HS-5 (cell line): ENCODE measurements around the gene TYROBP.
"Not testable (repeated sequence)": the region's sequence is repeated elsewhere in the genome, so short reads cannot be mapped to it uniquely, and the experiment has no call there.

Experiments
- DNase-seq: peaks from one replicate; pipeline ENCODE4 v3.0.0-alpha.2; 2012; ENCODE audit warnings: low read depth

Gene TYROBP

DNA sequence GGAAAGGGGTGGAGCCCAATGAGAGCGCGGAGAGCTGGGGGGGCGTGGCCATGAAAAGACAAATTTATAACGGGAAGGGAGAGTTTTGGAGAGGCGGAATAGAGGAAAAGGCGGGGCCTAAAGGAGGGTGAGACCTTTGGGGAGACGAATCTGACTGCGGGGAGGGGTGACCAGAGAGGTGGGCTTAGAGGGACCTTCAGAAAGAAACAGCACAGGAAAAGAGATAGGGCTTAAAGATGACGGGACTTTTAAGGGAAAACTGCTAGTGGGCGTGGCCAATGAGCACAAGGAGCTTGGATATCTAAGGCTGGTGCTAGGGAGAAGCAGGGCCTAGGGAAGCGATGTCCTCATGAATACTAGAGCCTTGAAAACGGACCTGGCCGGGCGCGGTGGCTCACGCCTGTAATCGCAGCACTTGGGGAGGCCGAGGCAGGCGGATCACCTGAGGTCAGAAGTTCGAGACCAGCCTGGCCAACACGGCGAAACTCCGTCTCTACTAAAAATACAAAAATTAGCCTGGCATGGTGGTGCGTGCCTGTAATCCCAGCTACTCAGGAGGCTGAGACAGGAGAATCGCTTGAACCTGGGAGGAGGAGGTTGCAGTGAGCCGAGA, 37.9 kb downstream of the TYROBP start:
- not testable (repeated sequence) for DNase-seq

DNA sequence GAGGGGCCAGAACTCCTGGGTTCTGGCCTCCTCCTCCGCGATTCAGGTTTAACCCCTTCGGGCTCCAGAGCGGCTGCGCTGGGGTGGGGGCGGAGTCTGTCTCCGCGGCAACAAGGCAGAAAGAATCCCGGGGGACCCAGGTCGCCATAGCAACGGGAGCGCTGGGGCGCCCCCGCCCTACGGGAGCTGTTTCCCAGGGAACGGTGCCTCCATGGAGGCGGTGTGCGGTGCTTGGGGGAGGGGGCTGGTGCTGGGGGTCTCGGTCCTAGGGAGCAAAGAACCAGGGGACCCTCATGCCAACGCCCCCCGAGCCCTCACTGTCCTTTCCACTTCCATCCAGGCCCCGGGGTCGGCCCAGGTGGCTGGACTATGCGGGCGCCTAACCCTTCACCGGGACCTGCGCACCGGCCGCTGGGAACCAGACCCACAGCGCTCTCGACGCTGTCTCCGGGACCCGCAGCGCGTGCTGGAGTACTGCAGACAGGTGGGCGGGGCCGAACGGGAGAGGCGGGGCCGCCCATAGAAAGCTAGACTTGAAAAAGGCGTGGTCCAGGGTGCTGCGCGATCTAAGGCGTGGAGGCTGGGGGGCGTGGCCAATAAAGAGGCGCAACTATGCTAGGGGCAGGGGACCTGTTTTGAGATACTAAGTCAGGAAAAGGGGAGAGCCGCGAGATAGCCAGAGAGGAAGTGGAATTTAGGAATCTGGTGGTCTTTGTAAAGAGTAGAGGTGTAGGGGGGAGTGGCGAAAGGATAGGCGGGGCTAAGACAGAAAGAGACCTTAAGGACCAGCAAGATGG, 38.6 kb downstream of the TYROBP start:
- peak; percentile 59 for DNase-seq

DNA sequence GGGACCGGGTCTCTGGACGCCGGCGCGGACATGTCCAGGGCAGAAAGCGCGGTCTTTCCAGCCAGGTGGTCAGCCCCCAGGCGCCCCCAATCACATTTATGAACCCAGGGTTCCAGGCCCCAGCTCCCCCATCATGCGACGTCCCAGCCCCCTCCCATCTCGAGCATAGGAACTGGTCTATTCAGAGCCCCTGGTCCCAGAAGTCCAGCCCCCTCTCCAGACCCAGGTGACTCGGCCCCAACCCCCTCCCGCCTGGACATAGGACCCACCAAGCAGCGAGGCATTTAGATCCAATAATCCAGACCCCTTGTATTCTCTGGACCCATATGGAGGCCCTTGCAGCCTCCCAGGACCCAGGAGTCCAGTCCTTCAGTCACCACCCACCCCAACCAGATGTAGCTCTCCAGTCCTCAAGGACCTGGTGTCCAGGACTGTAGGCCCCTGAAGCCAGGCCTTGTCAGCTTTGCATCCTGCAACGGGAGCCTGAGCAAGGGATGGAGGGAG, 39.2 kb downstream of the TYROBP start:
- DNase-seq: no peak

DNA sequence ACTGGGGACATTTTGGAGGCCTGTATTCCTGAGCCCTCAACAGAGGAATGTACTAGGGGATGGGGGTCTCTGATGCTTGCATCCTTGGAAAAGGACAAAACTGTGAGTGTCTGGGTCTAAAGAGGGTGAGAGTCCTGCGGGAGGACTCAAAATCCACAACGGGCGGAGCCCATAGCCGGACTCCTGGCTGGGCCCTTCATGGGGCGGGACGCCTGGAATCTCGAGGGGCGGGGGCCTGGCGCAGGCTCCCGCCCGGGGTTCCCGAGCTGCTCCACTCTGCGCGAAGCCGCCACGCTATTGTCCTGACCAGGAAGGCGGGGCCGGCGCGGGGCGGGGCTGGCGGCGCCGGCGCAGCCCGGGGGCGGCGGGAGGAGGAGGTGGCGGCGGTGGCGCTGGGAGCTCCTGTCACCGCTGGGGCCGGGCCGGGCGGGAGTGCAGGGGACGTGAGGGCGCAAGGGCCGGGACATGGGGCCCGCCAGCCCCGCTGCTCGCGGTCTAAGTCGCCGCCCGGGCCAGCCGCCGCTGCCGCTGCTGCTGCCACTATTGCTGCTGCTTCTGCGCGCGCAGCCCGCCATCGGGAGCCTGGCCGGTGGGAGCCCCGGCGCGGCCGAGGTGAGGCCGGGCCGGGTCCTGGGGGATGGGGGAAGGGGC, 39.8 kb downstream of the TYROBP start, which contains the start of gene APLP1:
Gene APLP1 (plus strand): TSS at position 403 of the 651 bp plus-strand sequence. CDS start 63 bp downstream, at position 466.
- no peak for DNase-seq

DNA sequence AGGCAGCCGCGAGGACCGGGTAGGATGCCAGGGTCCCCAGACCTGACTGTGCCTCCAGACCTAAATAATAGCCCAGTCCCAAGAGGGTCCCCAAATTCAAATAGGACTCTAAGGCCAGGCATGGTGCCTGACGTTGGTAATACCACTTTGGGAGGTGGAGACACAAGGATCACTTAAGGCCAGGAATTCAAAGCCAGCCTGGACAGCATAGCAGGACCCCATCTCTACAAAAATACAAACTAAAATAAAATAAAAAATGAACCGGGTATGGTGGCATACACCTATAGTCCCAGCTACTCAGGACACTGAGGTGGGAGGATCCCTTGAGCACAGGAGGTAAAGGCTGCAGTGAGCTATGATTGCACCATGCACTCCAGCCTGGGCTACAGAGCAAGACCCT, 45.1 kb downstream of the TYROBP start:
- DNase-seq: no peak

DNA sequence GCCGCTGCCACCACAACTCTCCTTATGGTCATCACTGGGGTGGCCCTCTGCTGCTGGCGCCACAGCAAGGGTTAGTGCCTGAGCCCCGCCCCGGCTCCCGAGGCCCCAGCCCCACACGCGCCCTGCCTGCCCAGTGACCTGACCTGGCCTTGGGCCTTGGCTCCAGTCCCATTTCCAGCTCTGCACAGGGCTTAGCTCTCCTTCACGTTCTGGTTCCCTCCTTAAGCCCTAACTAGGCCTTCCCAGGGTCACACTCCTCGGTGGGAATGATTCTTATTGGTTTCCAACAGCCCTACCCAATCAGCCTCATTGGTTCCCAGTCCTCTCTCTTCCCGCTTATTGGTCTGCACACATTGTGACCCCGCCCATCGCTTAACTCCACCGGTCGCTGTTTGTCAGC, 45.6 kb downstream of the TYROBP start:
- no peak for DNase-seq

DNA sequence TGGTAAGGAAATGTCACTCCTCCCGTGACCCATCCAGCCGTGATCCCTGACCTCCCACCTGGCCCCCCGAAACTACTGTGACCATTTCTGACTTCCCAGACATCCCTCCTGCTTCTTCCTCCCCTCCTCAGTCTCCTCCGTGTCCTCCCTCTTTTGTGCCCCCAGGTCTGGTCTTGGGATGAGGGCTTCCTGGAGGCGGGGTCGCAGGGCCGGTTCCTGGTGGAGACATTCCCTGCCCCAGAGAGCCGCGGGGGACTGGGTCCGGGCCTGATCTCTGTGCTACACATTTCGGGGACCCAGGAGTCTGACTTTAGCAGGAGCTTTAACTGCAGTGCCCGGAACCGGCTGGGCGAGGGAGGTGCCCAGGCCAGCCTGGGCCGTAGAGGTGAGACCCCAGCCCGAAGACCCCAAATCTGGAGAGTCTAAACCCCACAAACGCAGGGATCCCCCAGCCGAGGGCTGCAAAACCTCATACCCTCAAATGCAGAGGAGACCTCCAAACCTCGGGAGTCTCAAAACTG, 46.4 kb downstream of the TYROBP start:
- no peak for DNase-seq

DNA sequence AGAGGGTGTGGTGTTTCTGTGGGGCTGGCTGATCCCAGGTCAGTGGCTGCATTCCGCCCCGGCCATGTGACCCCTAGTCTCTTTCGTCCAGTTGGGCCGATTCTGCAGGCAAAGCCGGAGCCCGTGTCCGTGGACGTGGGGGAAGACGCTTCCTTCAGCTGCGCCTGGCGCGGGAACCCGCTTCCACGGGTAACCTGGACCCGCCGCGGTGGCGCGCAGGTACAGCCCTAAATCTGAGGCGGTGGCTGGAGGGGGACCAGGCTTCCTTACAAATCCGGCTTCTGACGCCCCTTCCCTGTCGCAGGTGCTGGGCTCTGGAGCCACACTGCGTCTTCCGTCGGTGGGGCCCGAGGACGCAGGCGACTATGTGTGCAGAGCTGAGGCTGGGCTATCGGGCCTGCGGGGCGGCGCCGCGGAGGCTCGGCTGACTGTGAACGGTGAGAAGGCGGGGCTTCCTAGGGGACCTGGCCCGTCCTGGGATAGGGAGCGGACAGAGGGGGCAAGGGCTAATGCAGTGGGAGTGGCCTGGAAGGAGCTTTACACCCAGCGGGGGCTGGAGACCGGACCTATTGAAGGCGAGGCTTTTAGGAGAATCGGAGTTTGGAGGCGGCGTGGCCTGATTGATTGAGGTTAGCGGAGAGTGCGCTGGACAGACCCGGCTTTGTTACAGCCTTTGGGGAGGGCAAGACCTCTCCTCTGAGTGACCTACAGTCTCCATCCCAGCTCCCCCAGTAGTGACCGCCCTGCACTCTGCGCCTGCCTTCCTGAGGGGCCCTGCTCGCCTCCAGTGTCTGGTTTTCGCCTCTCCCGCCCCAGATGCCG, 47.1 kb downstream of the TYROBP start:
- no peak for DNase-seq

DNA sequence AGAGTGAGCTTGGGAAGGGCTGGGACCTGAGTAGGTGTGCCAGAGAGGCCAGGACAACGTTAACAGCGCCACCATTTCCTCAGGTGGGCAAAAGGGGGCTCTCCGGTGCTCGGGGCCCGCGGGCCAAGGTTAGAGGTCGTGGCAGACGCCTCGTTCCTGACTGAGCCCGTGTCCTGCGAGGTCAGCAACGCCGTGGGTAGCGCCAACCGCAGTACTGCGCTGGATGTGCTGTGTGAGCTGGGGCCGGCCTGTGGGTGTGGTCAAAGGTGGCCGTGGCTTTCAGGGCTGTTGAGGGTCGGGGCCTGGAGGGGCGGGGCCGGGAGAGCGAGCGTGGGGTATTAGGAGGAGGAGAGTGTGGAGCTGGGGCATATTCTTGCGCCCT, 47.7 kb downstream of the TYROBP start:
- DNase-seq: no peak

DNA sequence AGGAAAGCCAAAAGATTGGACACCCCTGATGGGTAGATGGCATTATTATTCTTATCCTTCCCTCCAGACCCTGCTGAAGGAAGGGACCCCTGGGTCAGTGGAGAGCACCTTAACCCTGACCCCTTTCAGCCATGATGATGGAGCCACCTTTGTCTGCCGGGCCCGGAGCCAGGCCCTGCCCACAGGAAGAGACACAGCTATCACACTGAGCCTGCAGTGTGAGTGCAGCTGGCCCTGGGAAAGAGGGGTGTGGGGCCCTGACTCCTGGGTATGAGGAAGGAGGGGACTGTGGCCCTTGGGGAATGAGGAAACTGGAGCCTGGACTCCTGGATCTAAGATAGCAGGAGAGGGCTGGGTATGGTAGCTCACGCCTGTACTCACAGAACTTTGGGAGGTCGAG, 48.7 kb downstream of the TYROBP start:
- DNase-seq: no peak

DNA sequence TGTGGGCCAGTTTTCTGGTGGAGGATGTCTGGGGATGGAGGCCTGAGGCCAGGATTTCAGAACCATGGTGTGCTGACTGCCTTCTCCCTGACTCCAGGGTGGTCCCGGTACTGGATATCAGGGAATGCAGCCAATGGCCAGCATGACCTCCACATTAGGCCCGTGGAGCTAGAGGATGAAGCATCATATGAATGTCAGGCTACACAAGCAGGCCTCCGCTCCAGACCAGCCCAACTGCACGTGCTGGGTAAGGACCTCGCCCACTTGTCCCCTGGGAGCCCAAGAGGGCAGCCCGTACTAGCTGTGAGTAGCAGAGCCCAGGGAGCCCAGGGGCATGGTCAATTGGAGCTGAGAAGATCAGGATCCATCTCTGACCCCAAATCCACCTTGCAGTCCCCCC, 49.8 kb downstream of the TYROBP start:
- DNase-seq: no peak

DNA sequence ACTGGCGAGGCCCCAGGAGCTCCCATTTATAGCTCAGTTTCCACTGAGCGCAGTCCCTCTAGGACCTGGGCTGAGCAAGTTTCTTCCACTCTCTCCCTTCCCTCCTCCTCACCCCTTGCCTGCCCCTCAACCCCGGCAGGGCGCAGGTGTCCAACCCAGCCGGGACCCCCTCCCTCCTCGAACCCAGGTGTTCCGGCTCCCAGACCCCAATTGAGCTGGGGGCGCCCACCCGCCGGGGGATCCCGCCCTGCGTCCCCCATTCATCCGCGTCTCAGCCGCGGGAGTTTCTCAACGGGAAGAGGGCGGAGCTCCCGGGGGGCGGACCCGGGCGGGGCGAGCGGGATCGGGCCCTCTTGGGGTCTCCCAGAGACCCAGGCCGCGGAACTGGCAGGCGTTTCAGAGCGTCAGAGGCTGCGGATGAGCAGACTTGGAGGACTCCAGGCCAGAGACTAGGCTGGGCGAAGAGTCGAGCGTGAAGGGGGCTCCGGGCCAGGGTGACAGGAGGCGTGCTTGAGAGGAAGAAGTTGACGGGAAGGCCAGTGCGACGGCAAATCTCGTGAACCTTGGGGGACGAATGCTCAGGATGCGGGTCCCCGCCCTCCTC, 51.4 kb downstream of the TYROBP start, which contains the start of gene KIRREL2:
Gene KIRREL2 (plus strand): TSS at position 366 of the 604 bp plus-strand sequence. CDS start 209 bp downstream, at position 575.
- no peak for DNase-seq
